ENCODE measurements around the gene RSPH9.

RSPH9 gene

GRCh38 chr6:43712579-43712978, 67.7 kb downstream of the RSPH9 start:
- DNase-seq (ENCODE audit: low spot score): no peak

GRCh38 chr6:43713643-43714310, 68.9 kb downstream of the RSPH9 start:
- no peak for DNase-seq (ENCODE audit: low spot score)

- DNase-seq (ENCODE audit: low spot score): no peak
Observed at GRCh38 chr6:43714311-43715055, 69.6 kb downstream of the RSPH9 start.

GRCh38 chr6:43715056-43715788, 70.4 kb downstream of the RSPH9 start:
- no peak for DNase-seq (ENCODE audit: low spot score)

- no peak for DNase-seq (ENCODE audit: low spot score)
Observed at GRCh38 chr6:43716099-43716498, 71.3 kb downstream of the RSPH9 start.

- no peak for DNase-seq (ENCODE audit: low spot score)
Observed at GRCh38 chr6:43717389-43717788, 72.6 kb downstream of the RSPH9 start.

GRCh38 chr6:43717822-43718221, 73.0 kb downstream of the RSPH9 start:
- DNase-seq (ENCODE audit: low spot score): no peak

GRCh38 chr6:43718387-43719105, 73.7 kb downstream of the RSPH9 start:
- no peak for DNase-seq (ENCODE audit: low spot score)

- DNase-seq (ENCODE audit: low spot score): no peak
Observed at GRCh38 chr6:43719511-43719910, 74.7 kb downstream of the RSPH9 start.

GRCh38 chr6:43720999-43721398, 76.2 kb downstream of the RSPH9 start:
- DNase-seq (ENCODE audit: low spot score): no peak

All from hepatic stellate cell (primary cell).